ENCODE data around the gene PPARG. TPM values are rescaled to one million over a fixed set of nuclear protein-coding genes. Genes with fewer than 3 reads are reported as not detected.

The PPARG gene
- polyA plus RNA-seq, 1 donor (not counting 4 experiments of a cell fraction or from before 2014, with no cell fraction given): 3.1 TPM

GRCh38 chr3:12312010-12312409, 23.1 kb downstream of the PPARG start:
- no peak overlapping the region for H3K4me2 ChIP-seq (ENCODE audit: control insufficient read depth, extremely low read depth, insufficient read depth, low read depth, low read length)
- dilution Hi-C loops (cut with MboI; ENCODE audit: extremely low pct_ligation_motif_present, low sequenced_read_pairs): no loop called here

GRCh38 chr3:12313519-12313918, 24.6 kb downstream of the PPARG start:
- FAIRE-seq (no peak), DNase-seq (ENCODE audit: low read depth, low spot score) (no peak)
- TF ChIP-seq CTCF (optimal IDR thresholded peaks at IDR 0.05 in 1 of 3, IDR thresholded peaks at IDR 0.05 in 1 of 3, conservative IDR thresholded peaks at IDR 0.05 in 1 of 3; ENCODE audit: extremely low read depth in 1 of 3, insufficient read depth in 2 of 3, low read length in 3 of 3) (no peak), EZH2 (IDR thresholded peaks at IDR 0.05; ENCODE audit: low read length) (no peak)
- H3K27me3 ChIP-seq (ENCODE audit: control insufficient read depth, extremely low read depth, insufficient read depth, low read length): no peaks in the 10 kb centered on the region
- H3K9ac ChIP-seq (ENCODE audit: control insufficient read depth, extremely low read depth, insufficient read depth, low read length): no peak overlapping the region
- H3K9me3 ChIP-seq (ENCODE audit: control insufficient read depth, low read depth, low read length): peaks cover 1% of the 10 kb centered on the region
- H2AFZ ChIP-seq (ENCODE audit: control insufficient read depth, low read length): no peak overlapping the region
- H3K36me3 ChIP-seq (ENCODE audit: control insufficient read depth in 2 of 2, extremely low read depth in 1 of 2, insufficient read depth in 2 of 2, low read length in 2 of 2): no peaks in the 10 kb centered on the region
- H3K4me2 ChIP-seq (ENCODE audit: control insufficient read depth, extremely low read depth, insufficient read depth, low read depth, low read length): no peak overlapping the region
- H3K9me1 ChIP-seq (ENCODE audit: control insufficient read depth, extremely low read depth, insufficient read depth, low read length): no peaks in the 10 kb centered on the region
- H3K79me2 ChIP-seq (ENCODE audit: control insufficient read depth, insufficient read depth, low read length): no peaks in the 10 kb centered on the region
- dilution Hi-C loops (cut with MboI; ENCODE audit: extremely low pct_ligation_motif_present, low sequenced_read_pairs): no loop called here
- H3K4me1 ChIP-seq (ENCODE audit: control insufficient read depth, extremely low read depth, insufficient read depth, low read length): peaks cover 9% of the 10 kb centered on the region
- no peaks in the 10 kb centered on the region for H4K20me1 ChIP-seq (ENCODE audit: control insufficient read depth, extremely low read depth, insufficient read depth, low read length)
- H3K4me3 ChIP-seq (ENCODE audit: control insufficient read depth in 2 of 3, extremely low read depth in 1 of 3, insufficient read depth in 2 of 3, low read depth in 1 of 3, low read length in 3 of 3): no peak overlapping the region
- H3K27ac ChIP-seq (ENCODE audit: control insufficient read depth, insufficient read depth, low read length): no peak overlapping the region

More at GRCh38 chr3:12312010-12312409, 23.1 kb downstream of the PPARG start:
- H3K9ac ChIP-seq (ENCODE audit: control insufficient read depth, extremely low read depth, insufficient read depth, low read length): no peak overlapping the region
- H3K9me1 ChIP-seq (ENCODE audit: control insufficient read depth, extremely low read depth, insufficient read depth, low read length): no peaks in the 10 kb centered on the region
- DNase-seq (ENCODE audit: low read depth, low spot score): no peak
- H3K9me3 ChIP-seq (ENCODE audit: control insufficient read depth, low read depth, low read length): peaks cover 1% of the 10 kb centered on the region
- FAIRE-seq: no peak
- no peak overlapping the region for H2AFZ ChIP-seq (ENCODE audit: control insufficient read depth, low read length)
- H3K27ac ChIP-seq (ENCODE audit: control insufficient read depth, insufficient read depth, low read length): no peak overlapping the region
- H4K20me1 ChIP-seq (ENCODE audit: control insufficient read depth, extremely low read depth, insufficient read depth, low read length): no peaks in the 10 kb centered on the region
- H3K27me3 ChIP-seq (ENCODE audit: control insufficient read depth, extremely low read depth, insufficient read depth, low read length): no peaks in the 10 kb centered on the region
- H3K4me3 ChIP-seq (ENCODE audit: control insufficient read depth in 2 of 3, extremely low read depth in 1 of 3, insufficient read depth in 2 of 3, low read depth in 1 of 3, low read length in 3 of 3): no peak overlapping the region
- TF ChIP-seq EZH2 (IDR thresholded peaks at IDR 0.05; ENCODE audit: low read length) (no peak), CTCF (optimal IDR thresholded peaks at IDR 0.05 in 1 of 3, IDR thresholded peaks at IDR 0.05 in 1 of 3, conservative IDR thresholded peaks at IDR 0.05 in 1 of 3; ENCODE audit: extremely low read depth in 1 of 3, insufficient read depth in 2 of 3, low read length in 3 of 3) (no peak)
- H3K36me3 ChIP-seq (ENCODE audit: control insufficient read depth in 2 of 2, extremely low read depth in 1 of 2, insufficient read depth in 2 of 2, low read length in 2 of 2): no peaks in the 10 kb centered on the region
- no peaks in the 10 kb centered on the region for H3K79me2 ChIP-seq (ENCODE audit: control insufficient read depth, insufficient read depth, low read length)
- peaks cover 21% of the 10 kb centered on the region for H3K4me1 ChIP-seq (ENCODE audit: control insufficient read depth, extremely low read depth, insufficient read depth, low read length)
